Endothelial cell of umbilical vein (primary cell): ENCODE data around the gene MED12L. TPM values are rescaled to one million over a fixed set of nuclear protein-coding genes. Genes with fewer than 3 reads are reported as not detected.

Experiments used
- BruUV-seq: library from RNA; stranded (reverse); fragments of 400-500 nt; replicated peaks from 2 replicates; lab custom pipeline; 2021; lab: Mats Ljungman, UMichigan
- CTCF ChIA-PET: fragments of 300-600, 350-600 bp; sonication (Branson Sonifier 250); formaldehyde crosslinking; loops from one replicate; lab custom pipeline; 2021; ENCODE audit warnings: antibody characterized with exemption, inconsistent platforms; lab: Charles Lee
- POLR2A ChIA-PET: fragments of 300-600, 350-600 bp; sonication (Branson Sonifier 250); formaldehyde crosslinking; loops from one replicate; lab custom pipeline; 2021; ENCODE audit warnings: antibody characterized with exemption, inconsistent platforms; lab: Charles Lee
- DNase-seq: peaks from one replicate; pipeline ENCODE4 v3.0.0-alpha.2; 2011; ENCODE audit warnings: low read depth, low spot score
- FAIRE-seq: peaks from 2 replicates; lab custom pipeline; 2011; peaks lifted over from hg19 to GRCh38; lab: Jason Lieb, UNC
- H2AFZ ChIP-seq: 2 replicates; pipeline ENCODE4 v1.6.0; 2012; ENCODE audit warnings: low read depth, low read length, control low read depth, inconsistent platforms
- H3K27ac ChIP-seq: 2 replicates; pipeline ENCODE4 v1.5.1; 2011; ENCODE audit warnings: low read depth, mild to moderate bottlenecking, control low read depth, low read length, moderate library complexity; ENCODE audit not compliant: insufficient read depth
- H3K27me3 ChIP-seq, 2 experiments: 2 replicates each; pipeline versions ENCODE4 v1.6.0 to v1.6.1; 2011; ENCODE audit warnings: low read length in 2 of 2, mixed read lengths in 1 of 2; ENCODE audit not compliant: control insufficient read depth in 2 of 2, insufficient read depth in 2 of 2
- H3K36me3 ChIP-seq, 2 experiments: 2 replicates in 1 of 2; 3 replicates in 1 of 2; pipeline ENCODE4 v1.5.1; 2011; ENCODE audit warnings: low read length in 2 of 2, mild to moderate bottlenecking in 1 of 2, moderate library complexity in 1 of 2; ENCODE audit not compliant: control insufficient read depth in 2 of 2, insufficient read depth in 2 of 2; ENCODE audit errors: extremely low read depth in 1 of 2
- H3K4me1 ChIP-seq: 3 replicates; pipeline ENCODE4 v1.5.1; 2011; ENCODE audit warnings: mild to moderate bottlenecking, low read length; ENCODE audit not compliant: control insufficient read depth, insufficient read depth; ENCODE audit errors: extremely low read depth
- H3K4me2 ChIP-seq: 2 replicates; pipeline ENCODE4 v1.6.1; 2011; ENCODE audit warnings: low read length, control low read depth, mixed read lengths; ENCODE audit not compliant: insufficient read depth
- H3K4me3 ChIP-seq, 3 experiments: fragments of 200-600 bp in 1 of 3; sonication (generic), shearing (Covaris generic) in 1 of 3; replicated peaks in 1 of 3; 2 replicates each; pipeline ENCODE4 v1.5.1; 2011 to 2016; ENCODE audit warnings: control low read depth in 3 of 3, low read length in 3 of 3, mild to moderate bottlenecking in 2 of 3, inconsistent platforms in 1 of 3, low read depth in 1 of 3, moderate library complexity in 1 of 3; ENCODE audit not compliant: insufficient read depth in 1 of 3
- H3K79me2 ChIP-seq: 2 replicates; pipeline ENCODE4 v1.6.0; 2012; ENCODE audit warnings: low read length, inconsistent platforms; ENCODE audit not compliant: control insufficient read depth, insufficient read depth
- H3K9ac ChIP-seq: replicated peaks from 2 replicates; pipeline ENCODE3; 2011; ENCODE audit warnings: low read length, control low read depth; ENCODE audit not compliant: insufficient read depth; ENCODE audit errors: extremely low read depth
- H3K9me1 ChIP-seq: replicated peaks from 3 replicates; pipeline ENCODE4 v1.6.0; 2011; ENCODE audit warnings: mild to moderate bottlenecking, low read length; ENCODE audit not compliant: control insufficient read depth, insufficient read depth; ENCODE audit errors: extremely low read depth
- H3K9me3 ChIP-seq: replicated peaks from 2 replicates; pipeline ENCODE4 v1.5.1; 2012; ENCODE audit warnings: low read length, inconsistent platforms; ENCODE audit not compliant: control insufficient read depth, insufficient read depth
- H4K20me1 ChIP-seq: replicated peaks from 2 replicates; pipeline ENCODE3; 2011; ENCODE audit warnings: mild to moderate bottlenecking, low read length; ENCODE audit not compliant: control insufficient read depth, insufficient read depth; ENCODE audit errors: extremely low read depth
- EZH2 ChIP-seq: IDR thresholded peaks from 2 replicates; pipeline ENCODE4 v1.6.1; 2012; ENCODE audit warnings: borderline replicate concordance, low read depth, mild to moderate bottlenecking, moderate library complexity, low read length, inconsistent platforms; ENCODE audit not compliant: severe bottlenecking
- FOS ChIP-seq: IDR thresholded peaks from 2 replicates; pipeline ENCODE4 v1.6.1; 2011; ENCODE audit warnings: mild to moderate bottlenecking, low read length, moderate library complexity, borderline replicate concordance; ENCODE audit not compliant: insufficient read depth
- GATA2 ChIP-seq: IDR thresholded peaks from 2 replicates; pipeline ENCODE4 v1.7.0; 2011; ENCODE audit warnings: low read depth, mild to moderate bottlenecking, moderate library complexity, mixed read lengths, low read length; ENCODE audit not compliant: insufficient read length, insufficient read depth
- JUN ChIP-seq: IDR thresholded peaks from 2 replicates; pipeline ENCODE4 v1.6.1; 2011; ENCODE audit warnings: borderline replicate concordance, low read depth; ENCODE audit not compliant: insufficient read length, insufficient read depth
- MYC ChIP-seq: IDR thresholded peaks from one replicate; pipeline ENCODE4 v1.6.1; 2011; ENCODE audit warnings: mild to moderate bottlenecking, low read depth, low read length
- POLR2A ChIP-seq: IDR thresholded peaks from 2 replicates; pipeline ENCODE4 v1.6.1; 2012; ENCODE audit warnings: low read depth, mild to moderate bottlenecking, control low read depth, low read length
- POLR2AphosphoS5 ChIP-seq: IDR thresholded peaks from 2 replicates; pipeline ENCODE4 v1.6.1; 2012; ENCODE audit warnings: low read depth, mild to moderate bottlenecking, control low read depth, low read length, moderate library complexity; ENCODE audit not compliant: insufficient read depth
- dilution Hi-C: fragments of 300-500 bp; cut with MboI; formaldehyde crosslinking; loops from one replicate; pipeline ENCODE4 v1.15.0; 2019; ENCODE audit warnings: low sequenced_read_pairs; ENCODE audit not compliant: extremely low pct_ligation_motif_present
- intact Hi-C: fragments of 100-400 bp; cut with micrococcal nuclease; formaldehyde crosslinking; loops from one replicate; pipeline ENCODE4 v1.10.0; 2022
- polyA plus RNA-seq, 4 experiments: library from polyadenylated mRNA; depleted of rRNA in 3 of 4; stranded (reverse) in 3 of 4; unstranded in 1 of 4; fragments of >200 nt; gene quantifications; 2 replicates each; pipeline versions ENCODE4 v1.2.1 to v1.2.3, GENCODE V29; 2011 to 2012; ENCODE audit warnings: missing spikeins in 1 of 4
- total RNA-seq: library from RNA; stranded (reverse); gene quantifications from 2 replicates; pipeline ENCODE4 v1.2.3, GENCODE V29; 2021
- TF ChIP-seq, protein P1 (sequence below), 2 donors: IDR thresholded peaks; 1 replicate in 1 of 2; 2 replicates in 1 of 2; pipeline ENCODE4 v1.5.1; 2011; ENCODE audit warnings: low read length in 2 of 2, mild to moderate bottlenecking in 2 of 2, moderate library complexity in 2 of 2, control low read depth in 1 of 2, inconsistent platforms in 1 of 2, low read depth in 1 of 2; ENCODE audit not compliant: insufficient read depth in 1 of 2; ENCODE audit errors: extremely low read depth in 1 of 2
- TF ChIP-seq, protein P2 (sequence below): IDR thresholded peaks from 2 replicates; pipeline ENCODE4 v1.6.1; 2011; ENCODE audit not compliant: insufficient read depth, insufficient read length

Gene MED12L
- total and polyA plus RNA-seq, 2 donors (not counting 3 experiments of a cell fraction or from before 2014, with no cell fraction given): 0.03 to 0.27 TPM

DNA sequence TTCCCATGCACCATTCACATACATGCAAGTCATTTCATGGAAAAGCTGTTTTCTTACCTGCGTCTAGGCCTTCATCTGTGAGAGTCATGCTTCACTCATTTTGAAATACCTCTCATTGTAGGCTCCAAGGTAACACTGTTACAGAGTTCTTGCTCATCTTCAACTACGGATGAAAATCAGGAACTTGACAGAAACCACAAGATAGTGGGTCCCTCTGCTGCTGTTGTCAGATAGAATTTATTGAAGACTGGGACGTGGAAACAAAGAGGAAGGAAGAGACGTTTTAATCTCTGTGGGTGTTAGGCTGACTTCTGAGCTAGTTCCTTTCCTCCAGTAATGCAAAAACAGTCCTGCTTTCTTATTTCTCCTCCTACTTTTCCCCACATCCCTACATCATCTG is 192.8 kb downstream of the MED12L start, which contains the start of gene P2RY14:
Gene P2RY14, minus strand, starts transcription at position 313 of the 400 bp plus-strand sequence. CDS start 64,226 bp downstream, outside the sequence.
- intact Hi-C loops (no loop called here), dilution Hi-C loops (no loop called here)
- FAIRE-seq: no peak
- Histone ChIP-seq H3K9me1 (no peaks in the 10 kb centered on the region), H4K20me1 (no peaks in the 10 kb centered on the region), H3K4me1 (no peaks in the 10 kb centered on the region), H3K79me2 (no peaks in the 10 kb centered on the region), H2AFZ (no peak within 1 kb of the TSS), H3K27me3 (peaks cover 0 to 4% of the 10 kb centered on the region in 2 experiments), H3K9me3 (no peaks in the 10 kb centered on the region), H3K4me2 (no peak within 1 kb of the TSS), H3K36me3 (no peaks in the 10 kb centered on the region), H3K9ac (no peak within 1 kb of the TSS), H3K27ac (no peak within 1 kb of the TSS), H3K4me3 (no peak within 1 kb of the TSS)
- ChIA-PET CTCF (interaction anchor here (0.7 to 10.8 kb wide), 6 partner anchors 27 to 1246 kb away, joined by 3 to 98 read pairs (median 4); no protein-coding TSS in a partner anchor), POLR2A (no interaction called here)
- no peak for DNase-seq
- TF ChIP-seq FOS: no peak
- no peak for TF ChIP-seq POLR2AphosphoS5
- TF ChIP-seq POLR2A: no peak
- no peak for TF ChIP-seq EZH2
- TF ChIP-seq JUN: no peak
- no peak for TF ChIP-seq MYC
- no peak for TF ChIP-seq GATA2
- TF ChIP-seq, protein P1, sequence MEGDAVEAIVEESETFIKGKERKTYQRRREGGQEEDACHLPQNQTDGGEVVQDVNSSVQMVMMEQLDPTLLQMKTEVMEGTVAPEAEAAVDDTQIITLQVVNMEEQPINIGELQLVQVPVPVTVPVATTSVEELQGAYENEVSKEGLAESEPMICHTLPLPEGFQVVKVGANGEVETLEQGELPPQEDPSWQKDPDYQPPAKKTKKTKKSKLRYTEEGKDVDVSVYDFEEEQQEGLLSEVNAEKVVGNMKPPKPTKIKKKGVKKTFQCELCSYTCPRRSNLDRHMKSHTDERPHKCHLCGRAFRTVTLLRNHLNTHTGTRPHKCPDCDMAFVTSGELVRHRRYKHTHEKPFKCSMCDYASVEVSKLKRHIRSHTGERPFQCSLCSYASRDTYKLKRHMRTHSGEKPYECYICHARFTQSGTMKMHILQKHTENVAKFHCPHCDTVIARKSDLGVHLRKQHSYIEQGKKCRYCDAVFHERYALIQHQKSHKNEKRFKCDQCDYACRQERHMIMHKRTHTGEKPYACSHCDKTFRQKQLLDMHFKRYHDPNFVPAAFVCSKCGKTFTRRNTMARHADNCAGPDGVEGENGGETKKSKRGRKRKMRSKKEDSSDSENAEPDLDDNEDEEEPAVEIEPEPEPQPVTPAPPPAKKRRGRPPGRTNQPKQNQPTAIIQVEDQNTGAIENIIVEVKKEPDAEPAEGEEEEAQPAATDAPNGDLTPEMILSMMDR (IDR thresholded peaks at IDR 0.05; ENCODE audit: extremely low read depth in 1 of 2, insufficient read depth in 1 of 2, low read depth in 1 of 2, low read length in 2 of 2): no peak
- TF ChIP-seq, protein P2, sequence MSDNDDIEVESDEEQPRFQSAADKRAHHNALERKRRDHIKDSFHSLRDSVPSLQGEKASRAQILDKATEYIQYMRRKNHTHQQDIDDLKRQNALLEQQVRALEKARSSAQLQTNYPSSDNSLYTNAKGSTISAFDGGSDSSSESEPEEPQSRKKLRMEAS: no peak
- no TSS peak for BruUV-seq
